GM12801 (cell line): ENCODE measurements around the gene PLLP.

ENCODE experiments used
- TF ChIP-seq, protein P1 (sequence below): IDR thresholded peaks from one replicate; pipeline ENCODE4 v1.5.1; 2011; ENCODE audit warnings: control low read depth; ENCODE audit not compliant: insufficient read length; ENCODE audit errors: extremely low read depth

PLLP gene

DNA sequence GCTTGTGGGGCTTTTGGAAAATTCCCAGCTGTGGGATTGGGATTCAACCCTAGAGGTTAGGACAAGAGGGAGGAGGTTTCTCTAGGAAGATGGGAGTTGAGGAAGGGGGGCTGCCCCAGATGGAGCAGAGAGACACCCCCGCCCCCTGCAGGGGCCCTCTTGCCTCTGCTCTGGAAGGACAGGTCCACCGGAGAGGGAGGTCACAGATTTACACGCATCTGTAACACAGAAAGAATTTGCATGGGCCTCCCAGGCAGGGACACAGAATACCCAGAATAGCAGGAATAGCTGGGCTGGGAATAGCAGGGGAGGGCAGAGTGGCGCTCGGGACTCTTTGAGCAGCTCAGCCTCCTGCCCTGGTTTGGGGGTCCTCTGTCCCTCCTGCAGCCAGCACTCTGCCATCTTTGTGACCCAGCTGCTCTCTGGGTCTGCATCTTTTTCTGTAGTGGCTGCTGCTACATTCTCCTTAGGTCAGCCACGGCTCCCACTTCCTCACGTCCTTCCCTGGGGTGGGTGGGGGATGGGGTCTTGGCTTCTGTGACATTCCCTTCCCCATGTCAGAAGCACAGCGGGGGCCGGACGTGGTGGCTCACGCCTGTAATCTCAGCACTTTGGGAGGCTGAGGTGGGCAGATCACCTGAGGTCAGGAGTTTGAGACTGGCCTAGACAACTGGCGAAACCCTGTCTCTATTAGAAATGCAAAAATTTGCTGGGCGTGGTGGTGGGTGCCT is 33.9 kb upstream of the PLLP start:
- TF ChIP-seq, protein P1, sequence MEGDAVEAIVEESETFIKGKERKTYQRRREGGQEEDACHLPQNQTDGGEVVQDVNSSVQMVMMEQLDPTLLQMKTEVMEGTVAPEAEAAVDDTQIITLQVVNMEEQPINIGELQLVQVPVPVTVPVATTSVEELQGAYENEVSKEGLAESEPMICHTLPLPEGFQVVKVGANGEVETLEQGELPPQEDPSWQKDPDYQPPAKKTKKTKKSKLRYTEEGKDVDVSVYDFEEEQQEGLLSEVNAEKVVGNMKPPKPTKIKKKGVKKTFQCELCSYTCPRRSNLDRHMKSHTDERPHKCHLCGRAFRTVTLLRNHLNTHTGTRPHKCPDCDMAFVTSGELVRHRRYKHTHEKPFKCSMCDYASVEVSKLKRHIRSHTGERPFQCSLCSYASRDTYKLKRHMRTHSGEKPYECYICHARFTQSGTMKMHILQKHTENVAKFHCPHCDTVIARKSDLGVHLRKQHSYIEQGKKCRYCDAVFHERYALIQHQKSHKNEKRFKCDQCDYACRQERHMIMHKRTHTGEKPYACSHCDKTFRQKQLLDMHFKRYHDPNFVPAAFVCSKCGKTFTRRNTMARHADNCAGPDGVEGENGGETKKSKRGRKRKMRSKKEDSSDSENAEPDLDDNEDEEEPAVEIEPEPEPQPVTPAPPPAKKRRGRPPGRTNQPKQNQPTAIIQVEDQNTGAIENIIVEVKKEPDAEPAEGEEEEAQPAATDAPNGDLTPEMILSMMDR, result no peak

DNA sequence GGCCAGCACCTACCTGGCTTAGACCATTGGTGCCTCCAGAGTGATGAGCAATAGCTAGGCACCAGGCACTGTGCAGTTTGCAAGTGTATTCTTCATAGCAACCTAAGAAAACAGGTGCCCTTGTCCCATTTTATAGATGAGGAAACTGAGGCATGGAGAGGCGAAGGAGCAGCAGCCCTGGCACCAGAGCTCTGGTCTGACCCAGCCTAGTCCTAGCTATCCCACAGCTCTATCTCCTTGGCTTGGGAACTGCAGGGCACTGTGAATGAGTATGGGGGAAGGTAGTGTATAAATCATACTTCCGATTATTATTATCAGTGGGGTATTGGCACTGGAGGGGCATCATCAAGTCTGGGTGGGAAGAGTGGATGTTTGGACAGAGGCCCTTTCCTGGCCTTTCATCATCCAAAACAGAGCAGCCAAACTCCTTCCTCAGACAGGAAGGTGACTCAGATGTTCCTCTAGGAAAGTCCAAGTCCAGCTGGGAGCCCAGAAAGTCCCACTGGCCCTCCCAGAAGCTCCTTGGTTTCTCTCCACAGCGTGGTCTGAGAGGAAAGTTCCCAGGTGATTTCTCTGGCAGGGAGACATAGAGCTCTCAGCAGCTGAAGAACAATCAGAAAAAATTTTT is 32.0 kb upstream of the PLLP start:
- TF ChIP-seq, protein P1, result no peak

GRCh38 chr16:57315416-57315815 is 30.9 kb upstream of the PLLP start:
- TF ChIP-seq, protein P1, result no peak

- TF ChIP-seq, protein P1, result no peak
Measured at GRCh38 chr16:57314161-57314785, 29.8 kb upstream of the PLLP start.

DNA sequence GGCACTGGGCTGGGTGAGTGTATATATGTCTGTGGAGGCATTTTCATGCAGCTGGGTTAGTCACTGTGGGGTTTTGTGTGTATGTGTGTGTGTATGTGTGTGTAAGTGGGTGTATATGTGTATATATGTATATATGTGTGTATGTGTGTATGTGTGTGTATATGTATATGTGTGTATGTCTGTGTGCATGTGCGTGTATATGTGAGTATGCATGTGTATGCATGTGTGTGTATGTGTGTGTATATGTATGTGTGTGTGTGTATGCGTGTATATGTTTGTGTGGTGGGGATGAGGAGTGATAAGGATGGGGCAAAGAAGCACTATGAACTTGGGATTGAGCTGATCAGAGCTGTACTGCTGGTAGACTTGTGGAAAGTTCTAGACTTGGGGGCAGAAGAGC is 29.0 kb upstream of the PLLP start:
- TF ChIP-seq, protein P1, result no peak

- TF ChIP-seq, protein P1, result no peak
Measured at GRCh38 chr16:57310801-57311200, 26.3 kb upstream of the PLLP start.

GRCh38 chr16:57308041-57308440 is 23.6 kb upstream of the PLLP start:
- TF ChIP-seq, protein P1, result no peak
